Thyroid gland (tissue), 4 donors: ENCODE measurements around the gene ALDH8A1. TPM values are rescaled to one million over a fixed set of nuclear protein-coding genes. Genes with fewer than 3 reads are reported as not detected.

Source experiments
- DNase-seq, 2 donors: peaks; one replicate each; pipeline ENCODE4 v3.0.0-alpha.2; 2019
- H3K27ac ChIP-seq, 3 donors: fragments of 200-600 bp; sonication (generic); 1 replicate in 2 of 3; 2 replicates in 1 of 3; pipeline ENCODE4 v1.5.1; 2016 to 2019; ENCODE audit warnings: mild to moderate bottlenecking in 1 of 3, moderate library complexity in 1 of 3
- H3K27me3 ChIP-seq: fragments of 200-600 bp; sonication (generic); one replicate; pipeline ENCODE4 v1.5.1; 2019
- H3K36me3 ChIP-seq, 2 donors: fragments of 200-600 bp; sonication (generic); one replicate each; pipeline ENCODE4 v1.5.1; 2016 to 2019
- H3K4me1 ChIP-seq, 2 donors: fragments of 200-600 bp; sonication (generic); one replicate each; pipeline ENCODE4 v1.5.1; 2017 to 2019
- H3K4me3 ChIP-seq, 3 donors: fragments of 200-600 bp; sonication (generic); replicated peaks in 1 of 3; 1 replicate in 2 of 3; 2 replicates in 1 of 3; pipeline ENCODE4 v1.5.1; 2016; ENCODE audit warnings: mild to moderate bottlenecking in 1 of 3
- H3K9me3 ChIP-seq: fragments of 200-600 bp; sonication (generic); one replicate; pipeline ENCODE4 v1.5.1; 2017
- CTCF ChIP-seq, 6 experiments: fragments of 200-600 bp in 3 of 6; fragments of 450-650 bp in 3 of 6; sonication (generic) in 3 of 6; IDR thresholded peaks; one replicate each; pipeline ENCODE4 v1.5.1; 2016 to 2019; ENCODE audit warnings: antibody characterized with exemption in 6 of 6, mild to moderate bottlenecking in 2 of 6, inconsistent platforms in 1 of 6, moderate library complexity in 1 of 6
- POLR2A ChIP-seq, 2 donors: fragments of 450-650 bp; IDR thresholded peaks; one replicate each; pipeline ENCODE4 v1.6.1; 2017; ENCODE audit warnings: antibody characterized with exemption in 2 of 2, mild to moderate bottlenecking in 2 of 2, moderate library complexity in 1 of 2
- WGBS, 2 donors: methylation state at CpG; one replicate each; pipeline ENCODE4 v1.1.5; 2017; 5-methylcytosine and 5-hydroxymethylcytosine counted together
- intact Hi-C: fragments of 100-400 bp; cut with DNase I; formaldehyde crosslinking; loops from one replicate; pipeline ENCODE4 v1.15.1; 2023
- microRNA-seq: library from miRNA; unstranded; fragments of <30 nt; microRNA quantifications from one replicate; pipeline ENCODE4, GENCODE V29; 2016
- total RNA-seq, 4 donors: library from RNA; depleted of rRNA; stranded (reverse); fragments of >200 nt; gene quantifications; one replicate each; pipeline ENCODE4 v1.2.3, GENCODE V29; 2016

ALDH8A1 gene
- total RNA-seq, 4 donors from 2014 or later: 0.13 to 0.54 (median 0.33) TPM; not detected in 1

GRCh38 chr6:134873500-134874388, 76.2 kb downstream of the ALDH8A1 start:
- DNase-seq: no peak
- no peaks in the 10 kb centered on the region for H3K4me1 ChIP-seq
- no peak overlapping the region for H3K4me3 ChIP-seq
- WGBS, 2 donors: 83 to 96% methylated on average over 6 to 7 of the region's 7 CpGs
- no peak overlapping the region for H3K27ac ChIP-seq
- no peaks in the 10 kb centered on the region for H3K36me3 ChIP-seq
- no peak for TF ChIP-seq CTCF (IDR thresholded peaks at IDR 0.05)
- TF ChIP-seq POLR2A (IDR thresholded peaks at IDR 0.05): no peak
- intact Hi-C loops: no loop called here
- no peaks in the 10 kb centered on the region for H3K9me3 ChIP-seq
- no peaks in the 10 kb centered on the region for H3K27me3 ChIP-seq

GRCh38 chr6:134870677-134871498, 79.0 kb downstream of the ALDH8A1 start:
- no peak for TF ChIP-seq CTCF (IDR thresholded peaks at IDR 0.05)
- no peak for TF ChIP-seq POLR2A (IDR thresholded peaks at IDR 0.05)

GRCh38 chr6:134868812-134869211, 81.1 kb downstream of the ALDH8A1 start:
- Histone ChIP-seq H3K4me3 (no peak overlapping the region), H3K36me3 (no peaks in the 10 kb centered on the region), H3K27me3 (no peaks in the 10 kb centered on the region), H3K4me1 (peaks cover 5 to 7% of the 10 kb centered on the region in 2 donors), H3K27ac (no peak overlapping the region), H3K9me3 (no peaks in the 10 kb centered on the region)
- WGBS, 2 donors: 80 to 94% methylated on average over 3 of the region's 3 CpGs
- DNase-seq: no peak
- intact Hi-C loops: no loop called here
- no peak for TF ChIP-seq CTCF (IDR thresholded peaks at IDR 0.05)
- TF ChIP-seq POLR2A (IDR thresholded peaks at IDR 0.05): no peak

More at GRCh38 chr6:134870677-134871498, 79.0 kb downstream of the ALDH8A1 start:
- no peaks in the 10 kb centered on the region for H3K4me1 ChIP-seq
- H3K36me3 ChIP-seq: no peaks in the 10 kb centered on the region
- intact Hi-C loops: no loop called here
- DNase-seq: no peak
- no peaks in the 10 kb centered on the region for H3K9me3 ChIP-seq
- H3K4me3 ChIP-seq: no peak overlapping the region
- 78 to 80% methylated on average over 9 of the region's 9 CpGs for WGBS, 2 donors
- no peaks in the 10 kb centered on the region for H3K27me3 ChIP-seq
- no peak overlapping the region for H3K27ac ChIP-seq

Small RNAs within 50 kb of the gene (microRNA-seq; reads per million reads assigned to microRNA genes)
- gene MIR3662: not detected

Other genes starting within 250 kb of the ALDH8A1 start
- 10 to 100 TPM; 52.8 to 87.1 (median 70.7) TPM for gene HBS1L, start 104.7 kb upstream of the ALDH8A1 start, total RNA-seq
- gene MYB, start 231.2 kb upstream of the ALDH8A1 start, total RNA-seq: under 1 TPM in 1 of 4 donors, not detected in 3; 0.75 TPM